Mucosa of stomach (tissue), 1 donor: ENCODE measurements around the gene CEP83.
"Not testable (repeated sequence)": the region's sequence is repeated elsewhere in the genome, so short reads cannot be mapped to it uniquely, and the experiment has no call there.

ENCODE experiments used
- H3K27me3 ChIP-seq: one replicate; pipeline ENCODE4 v1.7.0; 2013; ENCODE audit warnings: mild to moderate bottlenecking, low read length; ENCODE audit not compliant: control insufficient read depth, insufficient read depth
- H3K36me3 ChIP-seq: one replicate; pipeline ENCODE4 v1.7.0; 2013; ENCODE audit warnings: low read length; ENCODE audit not compliant: control insufficient read depth, insufficient read depth
- H3K4me1 ChIP-seq: one replicate; pipeline ENCODE4 v1.7.0; 2013; ENCODE audit warnings: mild to moderate bottlenecking, low read length; ENCODE audit not compliant: control insufficient read depth, insufficient read depth
- H3K4me3 ChIP-seq: one replicate; pipeline ENCODE4 v1.7.0; 2013; ENCODE audit warnings: low read length
- H3K9ac ChIP-seq: one replicate; pipeline ENCODE4 v1.7.0; 2013; ENCODE audit warnings: mild to moderate bottlenecking, low read length, moderate library complexity
- H3K9me3 ChIP-seq: one replicate; pipeline ENCODE4 v1.7.0; 2013; ENCODE audit warnings: mild to moderate bottlenecking, low read length, moderate library complexity; ENCODE audit not compliant: control insufficient read depth
- donor health status: Pancreatic carcinoma.

Gene CEP83

GRCh38 chr12:94397401-94397800, 62.3 kb downstream of the CEP83 start:
- Histone ChIP-seq H3K4me1 (no peaks in the 10 kb centered on the region), H3K9me3 (no peaks in the 10 kb centered on the region), H3K36me3 (no peaks in the 10 kb centered on the region), H3K9ac (no peak overlapping the region), H3K27me3 (no peaks in the 10 kb centered on the region), H3K4me3 (no peak overlapping the region)

DNA sequence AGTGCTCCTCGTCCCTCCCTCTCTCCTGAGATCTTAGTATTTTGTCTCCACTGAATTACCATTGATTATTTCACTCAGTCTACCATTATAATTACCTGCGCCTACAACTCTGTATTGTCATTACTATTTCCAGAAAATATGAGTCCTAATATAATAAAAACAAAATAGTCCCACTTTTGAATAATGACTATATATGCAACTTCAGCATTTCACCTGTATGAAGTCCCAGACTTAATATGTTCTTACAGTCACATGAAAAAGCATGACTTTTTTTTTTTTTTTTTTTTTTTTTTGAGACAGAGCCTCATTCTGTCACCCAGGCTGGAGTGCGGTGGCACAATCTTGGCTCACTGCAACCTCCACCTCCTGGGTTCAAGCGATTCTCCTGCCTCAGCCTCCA, 63.7 kb downstream of the CEP83 start:
- not testable (repeated sequence) for H3K4me1 ChIP-seq, H3K9me3 ChIP-seq, H3K9ac ChIP-seq, H3K36me3 ChIP-seq, H3K4me3 ChIP-seq, H3K27me3 ChIP-seq

GRCh38 chr12:94390130-94390485, 69.6 kb downstream of the CEP83 start:
- H3K4me1 ChIP-seq, result no peaks in the 10 kb centered on the region
- no peaks in the 10 kb centered on the region for H3K27me3 ChIP-seq
- H3K4me3 ChIP-seq, result no peak overlapping the region
- H3K9ac ChIP-seq, result no peak overlapping the region
- no peaks in the 10 kb centered on the region for H3K9me3 ChIP-seq
- H3K36me3 ChIP-seq, result no peaks in the 10 kb centered on the region

DNA sequence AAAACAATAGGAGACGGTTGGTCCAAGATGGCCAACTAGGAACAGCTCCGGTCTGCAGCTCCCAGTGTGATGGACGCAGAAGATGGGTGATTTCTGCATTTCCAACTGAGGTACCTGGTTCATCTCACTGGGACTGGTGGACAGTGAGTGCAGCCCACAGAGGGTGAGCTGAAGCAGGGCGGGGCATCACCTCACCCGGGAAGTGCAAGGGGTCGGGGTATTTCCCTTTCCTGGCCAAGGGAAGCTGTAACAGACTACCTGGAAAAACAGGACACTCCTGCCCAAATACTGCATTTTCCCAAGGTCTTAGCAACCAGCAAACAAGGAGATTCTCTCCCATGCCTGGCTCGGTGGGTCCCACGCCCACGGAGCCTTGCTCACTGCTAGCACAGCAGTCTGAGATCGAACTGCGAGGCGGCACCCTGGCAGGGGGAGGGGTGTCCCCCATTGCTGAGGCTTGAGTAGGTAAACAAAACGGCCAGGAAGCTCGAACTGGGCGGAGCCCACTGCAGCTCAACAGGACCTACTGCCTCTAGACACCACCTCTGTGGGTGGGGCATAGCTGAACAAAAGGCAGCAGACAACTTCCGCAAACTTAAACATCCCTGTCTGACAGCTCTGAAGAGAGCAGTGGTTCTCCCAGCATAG, 70.1 kb downstream of the CEP83 start:
- H3K27me3 ChIP-seq, H3K4me3 ChIP-seq, H3K36me3 ChIP-seq, H3K9ac ChIP-seq, H3K4me1 ChIP-seq, H3K9me3 ChIP-seq: not testable (repeated sequence)

- no peaks in the 10 kb centered on the region for H3K36me3 ChIP-seq
- no peaks in the 10 kb centered on the region for H3K27me3 ChIP-seq
Measured at GRCh38 chr12:94386422-94386821, 73.2 kb downstream of the CEP83 start.

DNA sequence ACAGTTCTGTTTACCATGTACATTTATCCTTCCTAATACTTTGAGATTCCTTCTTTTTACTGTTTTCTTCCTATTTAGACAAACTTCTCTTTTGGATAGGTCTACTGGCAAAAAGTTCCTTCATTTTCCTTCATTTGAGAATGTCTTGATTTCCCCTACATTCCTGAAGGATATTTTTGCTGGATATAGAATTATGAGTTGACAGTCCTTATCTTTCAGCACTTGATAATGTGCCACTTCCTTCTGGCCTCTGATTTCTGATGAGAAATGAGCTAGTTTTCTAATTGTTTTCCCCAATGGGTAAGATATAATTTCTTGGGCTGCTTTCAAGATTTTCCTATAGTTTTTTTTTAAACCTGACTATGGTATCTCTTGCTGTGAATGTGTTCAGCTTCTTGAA, 75.6 kb downstream of the CEP83 start:
- Histone ChIP-seq H3K4me1 (peaks cover 8% of the 10 kb centered on the region), H3K27me3 (no peaks in the 10 kb centered on the region), H3K9me3 (no peaks in the 10 kb centered on the region), H3K9ac (no peak overlapping the region), H3K4me3 (no peak overlapping the region), H3K36me3 (no peaks in the 10 kb centered on the region)

More at GRCh38 chr12:94386422-94386821, 73.2 kb downstream of the CEP83 start:
- Histone ChIP-seq H3K9me3 (no peaks in the 10 kb centered on the region), H3K9ac (no peak overlapping the region), H3K4me1 (no peaks in the 10 kb centered on the region), H3K4me3 (no peak overlapping the region)

GRCh38 chr12:94380507-94380906, 79.2 kb downstream of the CEP83 start:
- Histone ChIP-seq H3K9ac (no peak overlapping the region), H3K4me1 (peaks cover 8% of the 10 kb centered on the region), H3K36me3 (no peaks in the 10 kb centered on the region), H3K27me3 (no peaks in the 10 kb centered on the region), H3K4me3 (no peak overlapping the region), H3K9me3 (no peaks in the 10 kb centered on the region)

DNA sequence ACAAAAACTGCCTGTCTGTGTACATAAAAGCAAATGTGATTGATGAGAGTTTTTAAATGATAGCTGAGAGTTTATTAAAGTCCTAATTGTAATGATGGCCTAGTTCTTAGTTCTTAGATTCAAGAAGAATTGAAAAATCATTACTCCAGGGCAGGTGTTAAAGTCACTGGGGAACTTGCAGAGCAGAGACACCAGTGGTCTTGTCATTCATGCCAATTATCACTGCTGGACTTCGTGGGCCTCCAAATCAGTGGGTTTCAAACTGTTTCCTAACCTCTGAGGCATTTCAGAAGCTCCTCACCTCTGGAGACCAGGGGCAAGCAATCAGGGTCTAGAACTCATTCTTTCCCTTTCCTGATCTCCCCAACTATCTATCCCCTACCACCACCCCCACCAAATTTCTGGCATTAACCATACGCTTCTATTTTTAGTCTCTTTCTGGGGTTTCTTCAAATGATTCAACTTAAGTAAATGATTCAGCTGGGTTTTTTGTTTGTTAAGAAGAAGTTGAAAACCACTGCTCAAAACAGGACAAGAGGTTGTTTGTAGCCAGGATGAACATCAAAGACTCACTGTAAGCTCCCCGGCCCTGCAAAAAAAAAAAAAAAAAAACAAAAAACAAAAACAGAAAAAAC, 80.1 kb downstream of the CEP83 start:
- Histone ChIP-seq H3K9me3 (no peaks in the 10 kb centered on the region), H3K4me1 (peaks cover 8% of the 10 kb centered on the region), H3K27me3 (no peaks in the 10 kb centered on the region), H3K4me3 (no peak overlapping the region), H3K36me3 (no peaks in the 10 kb centered on the region), H3K9ac (no peak overlapping the region)

- H3K9ac ChIP-seq, result no peak overlapping the region
- H3K4me3 ChIP-seq, result no peak overlapping the region
- H3K9me3 ChIP-seq, result no peaks in the 10 kb centered on the region
- H3K4me1 ChIP-seq, result peaks cover 8% of the 10 kb centered on the region
- no peaks in the 10 kb centered on the region for H3K36me3 ChIP-seq
- no peaks in the 10 kb centered on the region for H3K27me3 ChIP-seq
Measured at GRCh38 chr12:94377599-94377998, 82.1 kb downstream of the CEP83 start.

DNA sequence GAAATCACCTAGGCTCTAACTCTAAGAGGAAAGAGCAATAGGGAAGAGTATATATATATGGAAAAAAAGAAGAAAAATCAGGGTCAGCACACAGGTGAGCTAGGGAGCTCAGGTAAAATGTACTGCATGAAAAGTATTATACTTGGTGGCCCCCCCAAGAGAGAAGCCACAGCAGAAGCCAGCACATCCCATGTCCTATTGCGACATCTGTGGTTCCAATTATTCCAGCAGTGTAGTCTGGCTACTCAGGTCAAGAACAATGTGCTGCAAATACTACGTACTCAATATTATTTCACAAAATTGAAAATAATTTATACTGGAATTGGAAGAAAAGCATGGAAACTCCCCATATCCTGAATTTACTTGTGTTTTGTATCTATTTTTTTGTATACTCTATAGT, 85.5 kb downstream of the CEP83 start:
- Histone ChIP-seq H3K9me3 (no peaks in the 10 kb centered on the region), H3K4me3 (no peak overlapping the region), H3K27me3 (no peaks in the 10 kb centered on the region), H3K36me3 (no peaks in the 10 kb centered on the region), H3K4me1 (no peaks in the 10 kb centered on the region), H3K9ac (no peak overlapping the region)

- Histone ChIP-seq H3K9ac (no peak overlapping the region), H3K9me3 (no peaks in the 10 kb centered on the region), H3K27me3 (no peaks in the 10 kb centered on the region), H3K4me3 (no peak overlapping the region), H3K36me3 (no peaks in the 10 kb centered on the region), H3K4me1 (no peaks in the 10 kb centered on the region)
Measured at GRCh38 chr12:94372461-94372860, 87.2 kb downstream of the CEP83 start.

DNA sequence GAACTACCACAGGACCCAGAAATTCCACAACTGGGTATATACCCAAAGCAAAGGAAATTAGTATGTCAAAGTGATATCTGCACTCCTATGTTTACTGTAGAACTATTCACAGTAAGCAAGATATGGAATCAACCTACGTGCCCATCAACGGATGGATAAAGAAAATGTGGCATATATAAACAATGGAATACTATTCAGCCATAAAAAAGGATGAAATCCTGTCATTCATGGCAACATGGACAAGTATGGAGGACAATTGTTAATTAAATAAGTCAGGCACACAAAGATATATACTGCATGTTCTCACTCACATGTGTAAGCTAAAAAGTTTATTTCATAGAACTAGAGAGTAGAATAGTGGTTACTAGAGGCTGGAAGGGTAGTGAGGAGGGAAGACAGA, 97.0 kb downstream of the CEP83 start:
- Histone ChIP-seq H3K27me3 (no peaks in the 10 kb centered on the region), H3K9ac (no peak overlapping the region), H3K4me1 (no peaks in the 10 kb centered on the region), H3K9me3 (no peaks in the 10 kb centered on the region), H3K36me3 (no peaks in the 10 kb centered on the region), H3K4me3 (no peak overlapping the region)

GRCh38 chr12:94359761-94360160, 99.9 kb downstream of the CEP83 start:
- no peaks in the 10 kb centered on the region for H3K36me3 ChIP-seq
- H3K4me3 ChIP-seq, result no peak overlapping the region
- H3K9me3 ChIP-seq, result no peaks in the 10 kb centered on the region
- H3K9ac ChIP-seq, result no peak overlapping the region
- no peaks in the 10 kb centered on the region for H3K27me3 ChIP-seq
- no peaks in the 10 kb centered on the region for H3K4me1 ChIP-seq
